ENCODE data around the gene TPBGL.

GRCh38 chr11:75277211-75277805 is 36.7 kb downstream of the TPBGL start:
- TF ChIP-seq CTCF (IDR thresholded peaks at IDR 0.05) (no peak), POLR2A (IDR thresholded peaks at IDR 0.05) (no peak)
